Left ventricle myocardium inferior (tissue), 1 donor: ENCODE results near the gene HLCS. TPM values are rescaled to one million over a fixed set of nuclear protein-coding genes. Genes with fewer than 3 reads are reported as not detected.

ENCODE experiments used
- DNase-seq: peaks from one replicate; pipeline ENCODE4 v3.0.0-alpha.2; 2020
- H3K27ac ChIP-seq: fragments of 200-600 bp; replicated peaks from 2 replicates; pipeline ENCODE4 v1.8.0; 2021
- H3K27me3 ChIP-seq: fragments of 200-600 bp; 2 replicates; pipeline ENCODE4 v1.8.0; 2021; ENCODE audit warnings: low read depth
- H3K36me3 ChIP-seq: fragments of 200-600 bp; 2 replicates; pipeline ENCODE4 v1.8.0; 2021
- H3K4me1 ChIP-seq: fragments of 200-600 bp; 2 replicates; pipeline ENCODE4 v1.8.0; 2021
- H3K4me3 ChIP-seq: fragments of 200-600 bp; 2 replicates; pipeline ENCODE4 v1.8.0; 2021; ENCODE audit warnings: mild to moderate bottlenecking, moderate library complexity
- H3K9me3 ChIP-seq: fragments of 200-600 bp; replicated peaks from 2 replicates; pipeline ENCODE4 v1.8.0; 2021
- intact Hi-C: fragments of 100-400 bp; cut with micrococcal nuclease; formaldehyde crosslinking; loops from one replicate; pipeline ENCODE4 v1.11.0; 2022
- total RNA-seq: library from RNA; stranded (reverse); fragmentation: NEBNext Ultra II Directional; extraction: Animal tissue kit (Norgen Biotek cat#: 25700); gene quantifications from one replicate; pipeline ENCODE4 v1.2.1, GENCODE V29; 2021
- TF ChIP-seq, protein P1 (sequence below): fragments of 200-600 bp; IDR thresholded peaks from 2 replicates; pipeline ENCODE4 v1.8.0; 2021; ENCODE audit warnings: antibody characterized with exemption, mild to moderate bottlenecking, borderline replicate concordance
- donor health status: DM: no; HTN: yes; CAD: no; lungs with severe emphysema.

The HLCS gene
- total RNA-seq, 1 donor from 2014 or later = 5.3 TPM

DNA sequence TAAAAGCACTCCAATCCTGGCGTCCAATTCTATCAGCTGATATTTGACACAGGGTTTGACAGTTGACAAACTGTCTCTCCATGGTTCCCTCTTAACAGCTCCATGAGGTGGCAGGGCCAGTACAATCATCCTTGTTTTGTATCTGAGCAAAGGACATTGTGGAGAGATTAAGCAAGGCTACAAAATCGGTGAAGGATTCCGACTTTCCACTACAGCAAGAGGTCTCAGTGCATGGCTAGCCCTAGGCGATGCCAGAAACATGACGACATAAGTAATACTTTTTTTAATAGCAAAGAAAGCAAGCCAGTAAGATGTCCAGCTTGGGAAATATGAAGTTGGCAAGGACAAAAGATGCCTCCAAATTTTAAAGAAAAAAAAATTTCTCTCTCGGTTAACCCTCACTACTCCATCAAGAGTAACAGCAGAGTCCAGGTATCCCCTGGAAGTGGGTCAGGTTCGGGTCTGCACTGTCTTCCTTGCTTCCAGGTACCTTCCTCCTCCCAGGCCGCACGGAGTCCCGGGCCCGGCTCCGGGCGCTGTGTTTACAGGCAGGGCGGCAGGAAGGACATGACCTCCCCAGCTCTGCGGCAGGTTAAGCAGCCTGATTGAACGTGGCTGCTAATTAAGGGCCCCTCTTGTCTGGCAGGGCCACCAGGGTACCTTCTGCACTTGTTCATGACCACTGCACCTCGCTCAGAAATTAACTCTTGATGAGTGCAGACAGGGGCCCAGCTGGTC is 161.4 kb downstream of the HLCS start:
- Histone ChIP-seq H3K36me3 (no peaks in the 10 kb centered on the region), H3K27me3 (no peaks in the 10 kb centered on the region), H3K4me3 (no peak overlapping the region), H3K27ac (no peak overlapping the region), H3K4me1 (peaks cover 7% of the 10 kb centered on the region), H3K9me3 (no peaks in the 10 kb centered on the region)
- intact Hi-C loops = no loop called here
- TF ChIP-seq, protein P1, sequence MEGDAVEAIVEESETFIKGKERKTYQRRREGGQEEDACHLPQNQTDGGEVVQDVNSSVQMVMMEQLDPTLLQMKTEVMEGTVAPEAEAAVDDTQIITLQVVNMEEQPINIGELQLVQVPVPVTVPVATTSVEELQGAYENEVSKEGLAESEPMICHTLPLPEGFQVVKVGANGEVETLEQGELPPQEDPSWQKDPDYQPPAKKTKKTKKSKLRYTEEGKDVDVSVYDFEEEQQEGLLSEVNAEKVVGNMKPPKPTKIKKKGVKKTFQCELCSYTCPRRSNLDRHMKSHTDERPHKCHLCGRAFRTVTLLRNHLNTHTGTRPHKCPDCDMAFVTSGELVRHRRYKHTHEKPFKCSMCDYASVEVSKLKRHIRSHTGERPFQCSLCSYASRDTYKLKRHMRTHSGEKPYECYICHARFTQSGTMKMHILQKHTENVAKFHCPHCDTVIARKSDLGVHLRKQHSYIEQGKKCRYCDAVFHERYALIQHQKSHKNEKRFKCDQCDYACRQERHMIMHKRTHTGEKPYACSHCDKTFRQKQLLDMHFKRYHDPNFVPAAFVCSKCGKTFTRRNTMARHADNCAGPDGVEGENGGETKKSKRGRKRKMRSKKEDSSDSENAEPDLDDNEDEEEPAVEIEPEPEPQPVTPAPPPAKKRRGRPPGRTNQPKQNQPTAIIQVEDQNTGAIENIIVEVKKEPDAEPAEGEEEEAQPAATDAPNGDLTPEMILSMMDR = no peak
- no peak for DNase-seq

DNA sequence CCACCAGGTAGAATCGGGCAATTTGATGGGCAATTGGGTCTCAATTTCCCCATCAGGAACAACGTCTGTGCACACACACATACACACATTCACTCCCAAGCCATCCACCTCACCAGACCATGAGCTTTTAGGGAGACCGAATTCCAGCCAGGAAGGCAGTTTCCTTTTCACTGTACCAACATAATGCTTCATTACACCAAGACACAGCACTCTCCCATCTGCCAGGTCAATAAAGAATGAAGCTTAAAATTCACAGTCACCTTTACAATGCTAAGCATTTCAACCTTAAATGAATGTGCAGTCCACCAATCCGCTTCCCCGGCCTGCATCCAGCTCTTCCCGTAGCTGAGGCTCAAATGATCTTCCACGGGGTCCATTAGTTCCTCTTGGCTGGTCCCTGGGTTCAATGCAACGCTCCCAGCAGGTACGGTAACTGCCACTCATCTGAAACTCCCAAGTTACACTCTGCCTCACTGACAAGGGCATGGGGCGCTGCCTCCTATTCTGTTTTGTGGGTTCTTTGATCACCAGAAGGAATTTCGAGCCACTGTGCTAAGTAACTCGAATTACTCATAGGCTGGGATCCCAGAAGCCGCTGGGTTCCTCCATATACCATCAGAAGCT is 162.5 kb downstream of the HLCS start:
- Histone ChIP-seq H3K27ac (no peak overlapping the region), H3K27me3 (no peaks in the 10 kb centered on the region), H3K4me1 (peaks cover 7% of the 10 kb centered on the region), H3K9me3 (peaks cover 5% of the 10 kb centered on the region), H3K4me3 (no peak overlapping the region), H3K36me3 (no peaks in the 10 kb centered on the region)
- TF ChIP-seq, protein P1 = no peak
- no peak for DNase-seq
- intact Hi-C loops = no loop called here

DNA sequence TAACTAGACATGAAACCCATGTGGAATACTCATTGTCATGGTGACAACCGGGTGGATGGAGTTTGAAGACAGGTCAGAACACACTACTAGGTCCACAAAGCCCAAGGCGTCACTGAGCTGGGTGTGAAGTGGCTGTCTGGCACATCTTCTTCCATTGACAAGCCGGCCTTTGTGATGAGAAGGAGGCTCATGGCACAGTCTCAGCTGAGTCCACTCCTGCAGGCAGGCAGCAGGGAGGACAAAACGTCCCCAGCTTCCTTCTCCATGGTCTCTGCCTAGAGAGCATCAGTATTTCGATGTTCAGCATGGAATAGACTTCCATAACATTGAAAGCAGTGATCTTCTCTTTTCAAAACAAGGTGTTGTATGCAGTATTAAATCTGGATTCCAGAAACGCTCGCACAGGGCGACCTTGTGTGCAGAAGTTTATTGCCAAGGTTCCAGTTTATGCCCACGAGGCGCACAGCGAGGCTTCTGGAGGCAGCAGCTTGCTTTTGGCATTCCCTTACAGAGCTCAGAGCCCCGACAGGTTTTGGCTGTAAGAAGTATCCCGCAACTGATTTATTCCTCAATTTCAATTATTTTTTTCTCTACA is 163.3 kb downstream of the HLCS start:
- no peak overlapping the region for H3K4me3 ChIP-seq
- H3K27me3 ChIP-seq = no peaks in the 10 kb centered on the region
- H3K9me3 ChIP-seq = peaks cover 13% of the 10 kb centered on the region
- H3K27ac ChIP-seq = no peak overlapping the region
- TF ChIP-seq, protein P1 = no peak
- DNase-seq = no peak
- intact Hi-C loops = no loop called here
- peaks cover 7% of the 10 kb centered on the region for H3K4me1 ChIP-seq
- H3K36me3 ChIP-seq = no peaks in the 10 kb centered on the region

DNA sequence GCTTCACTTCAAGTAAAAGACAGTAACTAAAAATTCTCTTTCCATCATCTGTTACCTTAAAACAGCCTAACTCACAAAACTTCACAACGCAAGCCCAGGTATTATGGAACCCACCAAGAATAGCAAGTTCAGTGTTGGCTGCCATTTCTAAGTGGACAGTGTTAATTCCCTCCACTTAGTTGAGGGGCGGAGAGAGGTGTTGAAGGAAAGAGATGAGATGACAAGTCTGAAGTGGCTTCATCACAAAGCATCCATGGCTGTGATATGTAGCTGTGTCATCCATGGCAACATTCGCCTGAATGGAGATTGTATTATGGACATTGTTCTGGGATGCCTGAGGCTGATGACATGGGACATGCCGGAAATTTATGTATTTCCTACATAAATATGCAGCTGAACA is 165.7 kb downstream of the HLCS start:
- no peak for DNase-seq
- Histone ChIP-seq H3K27ac (no peak overlapping the region), H3K27me3 (no peaks in the 10 kb centered on the region), H3K4me3 (no peak overlapping the region), H3K4me1 (peaks cover 7% of the 10 kb centered on the region), H3K9me3 (peaks cover 36% of the 10 kb centered on the region), H3K36me3 (no peaks in the 10 kb centered on the region)
- TF ChIP-seq, protein P1 = no peak
- intact Hi-C loops = no loop called here

DNA sequence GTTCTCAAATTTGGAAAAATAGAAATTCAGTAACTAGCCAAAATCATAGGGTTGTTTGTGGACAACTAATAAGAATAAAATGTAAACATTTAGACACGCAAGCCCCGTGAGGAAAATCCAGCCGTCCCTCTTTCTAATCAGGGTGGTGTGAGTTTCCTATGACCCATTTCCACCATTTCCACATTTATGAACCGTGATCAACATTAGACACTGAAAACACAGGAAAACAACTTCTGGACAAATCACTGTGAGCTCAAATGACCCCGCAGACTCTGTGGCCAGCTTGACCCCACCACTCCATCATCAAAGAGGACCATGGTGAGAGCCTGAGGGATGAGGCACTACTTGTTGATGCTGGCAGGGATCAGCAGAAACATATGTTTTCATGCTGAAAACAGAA is 166.6 kb downstream of the HLCS start:
- TF ChIP-seq, protein P1 = no peak
- Histone ChIP-seq H3K4me3 (no peak overlapping the region), H3K9me3 (peaks cover 38% of the 10 kb centered on the region), H3K27ac (no peak overlapping the region), H3K4me1 (peaks cover 2% of the 10 kb centered on the region), H3K27me3 (no peaks in the 10 kb centered on the region), H3K36me3 (no peaks in the 10 kb centered on the region)
- intact Hi-C loops = no loop called here
- no peak for DNase-seq
